ENCODE results near the gene THSD4.

DNA sequence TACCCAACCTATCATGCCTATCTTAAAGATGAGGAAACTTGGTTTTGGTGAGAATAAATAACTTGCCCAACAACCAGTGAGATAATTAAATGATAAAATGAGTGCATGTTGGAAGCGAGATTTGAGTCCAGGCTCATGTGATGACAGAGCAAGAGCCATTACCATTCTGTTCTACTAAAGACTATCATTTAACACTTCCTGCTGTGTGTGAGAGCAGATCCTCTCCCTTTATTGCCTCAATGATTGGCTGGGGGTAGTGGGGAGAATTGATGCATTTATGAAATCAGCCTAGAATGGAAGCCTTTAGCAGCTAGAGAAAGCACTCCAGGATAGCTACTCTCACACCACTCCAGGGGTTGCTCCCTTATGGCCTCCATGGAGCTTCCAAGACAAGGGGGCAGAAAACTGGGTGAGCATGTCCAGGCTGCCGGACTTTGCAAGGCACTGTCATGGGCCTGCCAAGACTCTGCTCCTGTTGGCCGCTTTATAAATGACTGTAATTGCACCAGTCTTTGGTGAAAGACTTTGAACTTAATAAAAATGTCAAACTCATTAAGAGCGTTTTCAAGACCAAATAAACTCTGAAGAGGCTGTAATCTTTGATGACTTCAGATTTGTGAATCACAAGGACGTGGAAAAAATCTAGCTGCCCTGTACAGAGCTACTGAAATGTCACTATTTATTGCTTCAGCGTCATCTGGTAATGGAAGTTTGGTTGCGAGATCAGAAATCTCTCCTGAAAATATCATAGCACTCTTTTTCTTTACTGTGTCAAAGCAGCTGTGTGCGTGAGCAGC is 486.0 kb downstream of the THSD4 start:
- TF ChIP-seq, protein P1, sequence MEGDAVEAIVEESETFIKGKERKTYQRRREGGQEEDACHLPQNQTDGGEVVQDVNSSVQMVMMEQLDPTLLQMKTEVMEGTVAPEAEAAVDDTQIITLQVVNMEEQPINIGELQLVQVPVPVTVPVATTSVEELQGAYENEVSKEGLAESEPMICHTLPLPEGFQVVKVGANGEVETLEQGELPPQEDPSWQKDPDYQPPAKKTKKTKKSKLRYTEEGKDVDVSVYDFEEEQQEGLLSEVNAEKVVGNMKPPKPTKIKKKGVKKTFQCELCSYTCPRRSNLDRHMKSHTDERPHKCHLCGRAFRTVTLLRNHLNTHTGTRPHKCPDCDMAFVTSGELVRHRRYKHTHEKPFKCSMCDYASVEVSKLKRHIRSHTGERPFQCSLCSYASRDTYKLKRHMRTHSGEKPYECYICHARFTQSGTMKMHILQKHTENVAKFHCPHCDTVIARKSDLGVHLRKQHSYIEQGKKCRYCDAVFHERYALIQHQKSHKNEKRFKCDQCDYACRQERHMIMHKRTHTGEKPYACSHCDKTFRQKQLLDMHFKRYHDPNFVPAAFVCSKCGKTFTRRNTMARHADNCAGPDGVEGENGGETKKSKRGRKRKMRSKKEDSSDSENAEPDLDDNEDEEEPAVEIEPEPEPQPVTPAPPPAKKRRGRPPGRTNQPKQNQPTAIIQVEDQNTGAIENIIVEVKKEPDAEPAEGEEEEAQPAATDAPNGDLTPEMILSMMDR (IDR thresholded peaks at IDR 0.05), result no peak
- TF ChIP-seq POLR2A (IDR thresholded peaks at IDR 0.05) (no peak), POLR2AphosphoS5 (IDR thresholded peaks at IDR 0.05) (no peak), EP300 (IDR thresholded peaks at IDR 0.05) (no peak)

All from suprapubic skin (tissue), 4 donors.